ENCODE results near the gene CD4.
A peak's percentile ranks its signal among the peaks of the same experiment; 100 is the strongest.

Gene CD4

DNA sequence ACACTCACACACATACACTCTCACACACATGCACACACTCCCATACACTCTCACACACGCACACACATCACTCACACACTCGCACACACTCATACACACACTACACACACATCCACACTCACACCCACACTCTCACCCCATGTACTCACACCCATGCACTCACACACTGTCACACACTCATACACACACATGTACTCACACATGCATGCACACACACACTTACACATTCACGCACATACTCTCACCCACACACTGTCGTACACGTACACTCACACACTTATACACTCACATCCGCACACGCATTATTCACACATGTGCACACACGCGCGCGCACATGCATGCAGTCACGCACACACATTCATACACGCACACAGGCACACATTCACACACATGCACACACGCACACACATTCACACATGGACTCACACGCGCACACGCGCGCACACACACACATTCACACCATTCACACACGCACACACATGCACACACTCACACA is 28.4 kb downstream of the CD4 start:
- no peak for DNase-seq

- no peak for DNase-seq
Observed at GRCh38 chr12:6818222-6818621, 28.9 kb downstream of the CD4 start.

GRCh38 chr12:6818645-6819044 is 29.3 kb downstream of the CD4 start:
- no peak for DNase-seq

DNA sequence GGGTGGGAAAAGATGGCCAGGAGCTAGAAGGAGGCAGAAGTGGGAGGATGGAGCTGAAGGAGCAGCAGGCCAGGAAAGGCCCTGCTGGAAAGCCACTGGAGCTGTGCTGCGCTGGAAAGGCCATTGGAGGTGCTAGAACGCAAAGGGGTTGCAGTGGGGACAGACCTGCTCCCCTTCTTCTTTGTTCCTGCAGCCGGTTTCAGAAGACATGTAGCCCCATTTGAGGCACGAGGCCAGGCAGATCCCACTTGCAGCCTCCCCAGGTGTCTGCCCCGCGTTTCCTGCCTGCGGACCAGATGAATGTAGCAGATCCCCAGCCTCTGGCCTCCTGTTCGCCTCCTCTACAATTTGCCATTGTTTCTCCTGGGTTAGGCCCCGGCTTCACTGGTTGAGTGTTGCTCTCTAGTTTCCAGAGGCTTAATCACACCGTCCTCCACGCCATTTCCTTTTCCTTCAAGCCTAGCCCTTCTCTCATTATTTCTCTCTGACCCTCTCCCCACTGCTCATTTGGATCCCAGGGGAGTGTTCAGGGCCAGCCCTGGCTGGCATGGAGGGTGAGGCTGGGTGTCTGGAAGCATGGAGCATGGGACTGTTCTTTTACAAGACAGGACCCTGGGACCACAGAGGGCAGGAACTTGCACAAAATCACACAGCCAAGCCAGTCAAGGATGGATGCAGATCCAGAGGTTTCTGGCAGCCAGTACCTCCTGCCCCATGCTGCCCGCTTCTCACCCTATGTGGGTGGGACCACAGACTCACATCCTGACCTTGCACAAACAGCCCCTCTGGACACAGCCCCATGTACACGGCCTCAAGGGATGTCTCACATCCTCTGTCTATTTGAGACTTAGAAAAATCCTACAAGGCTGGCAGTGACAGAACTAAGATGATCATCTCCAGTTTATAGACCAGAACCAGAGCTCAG is 30.0 kb downstream of the CD4 start:
- DNase-seq, result no peak

DNA sequence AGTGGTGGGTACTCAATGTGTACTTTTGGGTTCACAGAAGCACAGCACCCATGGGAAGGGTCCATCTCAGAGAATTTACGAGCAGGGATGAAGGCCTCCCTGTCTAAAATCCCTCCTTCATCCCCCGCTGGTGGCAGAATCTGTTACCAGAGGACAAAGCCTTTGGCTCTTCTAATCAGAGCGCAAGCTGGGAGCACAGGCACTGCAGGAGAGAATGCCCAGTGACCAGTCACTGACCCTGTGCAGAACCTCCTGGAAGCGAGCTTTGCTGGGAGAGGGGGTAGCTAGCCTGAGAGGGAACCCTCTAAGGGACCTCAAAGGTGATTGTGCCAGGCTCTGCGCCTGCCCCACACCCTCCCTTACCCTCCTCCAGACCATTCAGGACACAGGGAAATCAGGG is 30.8 kb downstream of the CD4 start:
- no peak for DNase-seq

GRCh38 chr12:6821591-6822425 is 32.5 kb downstream of the CD4 start, which contains the start of gene GPR162:
GPR162 (plus strand) TSS chr12:6821821; CDS start chr12:6823899, 2,078 bp downstream.
- DNase-seq, result peak; percentile 93

DNA sequence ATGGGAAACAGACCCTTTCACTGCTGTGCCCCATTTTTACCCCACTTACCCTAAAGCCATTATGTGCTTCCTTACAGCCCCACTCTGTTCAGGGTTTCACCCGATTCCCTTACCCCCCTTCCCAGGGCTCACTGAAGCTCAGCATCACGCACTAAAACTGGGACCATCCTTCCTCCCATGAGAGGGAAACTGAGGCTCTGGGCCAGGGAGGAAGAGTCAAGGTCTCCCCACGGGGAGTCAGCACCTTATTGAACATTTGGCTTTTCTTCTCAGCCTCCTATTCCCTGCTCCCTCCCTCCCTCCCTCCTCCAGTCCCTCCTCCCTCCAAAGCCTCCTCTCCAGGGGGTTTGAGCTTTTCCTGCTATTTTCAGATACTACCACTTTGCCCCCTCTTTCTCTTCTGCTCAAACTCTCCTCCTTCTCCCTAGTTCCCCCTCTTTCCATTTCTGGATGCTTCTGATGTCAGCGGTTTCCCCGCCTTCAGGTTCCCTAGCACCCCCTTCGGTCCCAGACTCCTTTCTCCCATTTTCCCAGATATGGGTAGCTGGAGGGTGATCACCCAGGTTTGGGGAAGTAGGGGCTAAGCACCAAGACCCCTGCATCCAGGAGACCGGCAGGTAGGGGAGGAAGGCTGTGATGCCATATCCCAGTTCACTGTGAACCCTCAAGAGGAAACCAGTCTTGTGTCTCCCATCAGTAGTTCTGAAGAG is 33.3 kb downstream of the CD4 start:
- no peak for DNase-seq

GRCh38 chr12:6823182-6824084 is 34.1 kb downstream of the CD4 start:
- DNase-seq, result no peak

DNA sequence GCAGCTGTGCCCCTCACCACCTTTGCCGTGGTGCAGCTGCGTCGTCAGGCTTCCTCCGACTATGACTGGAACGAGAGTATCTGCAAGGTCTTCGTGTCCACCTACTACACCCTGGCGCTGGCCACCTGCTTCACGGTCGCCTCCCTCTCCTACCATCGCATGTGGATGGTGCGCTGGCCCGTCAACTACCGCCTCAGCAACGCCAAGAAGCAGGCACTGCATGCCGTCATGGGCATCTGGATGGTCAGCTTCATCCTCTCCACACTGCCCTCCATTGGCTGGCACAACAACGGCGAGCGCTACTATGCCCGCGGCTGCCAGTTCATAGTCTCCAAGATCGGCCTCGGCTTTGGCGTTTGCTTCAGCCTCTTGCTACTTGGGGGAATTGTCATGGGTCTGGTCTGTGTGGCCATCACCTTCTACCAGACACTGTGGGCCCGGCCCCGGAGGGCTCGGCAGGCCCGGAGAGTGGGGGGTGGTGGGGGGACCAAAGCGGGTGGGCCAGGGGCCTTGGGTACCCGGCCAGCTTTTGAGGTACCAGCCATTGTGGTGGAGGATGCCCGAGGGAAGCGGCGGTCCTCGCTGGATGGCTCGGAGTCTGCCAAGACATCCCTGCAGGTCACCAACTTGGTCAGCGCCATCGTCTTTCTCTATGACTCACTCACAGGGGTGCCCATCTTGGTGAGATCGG is 34.9 kb downstream of the CD4 start:
- DNase-seq, result no peak

- DNase-seq, result peak; percentile 46
Observed at GRCh38 chr12:6824901-6825381, 35.6 kb downstream of the CD4 start.

GRCh38 chr12:6825398-6826124 is 36.2 kb downstream of the CD4 start:
- DNase-seq, result peak; percentile 91

DNA sequence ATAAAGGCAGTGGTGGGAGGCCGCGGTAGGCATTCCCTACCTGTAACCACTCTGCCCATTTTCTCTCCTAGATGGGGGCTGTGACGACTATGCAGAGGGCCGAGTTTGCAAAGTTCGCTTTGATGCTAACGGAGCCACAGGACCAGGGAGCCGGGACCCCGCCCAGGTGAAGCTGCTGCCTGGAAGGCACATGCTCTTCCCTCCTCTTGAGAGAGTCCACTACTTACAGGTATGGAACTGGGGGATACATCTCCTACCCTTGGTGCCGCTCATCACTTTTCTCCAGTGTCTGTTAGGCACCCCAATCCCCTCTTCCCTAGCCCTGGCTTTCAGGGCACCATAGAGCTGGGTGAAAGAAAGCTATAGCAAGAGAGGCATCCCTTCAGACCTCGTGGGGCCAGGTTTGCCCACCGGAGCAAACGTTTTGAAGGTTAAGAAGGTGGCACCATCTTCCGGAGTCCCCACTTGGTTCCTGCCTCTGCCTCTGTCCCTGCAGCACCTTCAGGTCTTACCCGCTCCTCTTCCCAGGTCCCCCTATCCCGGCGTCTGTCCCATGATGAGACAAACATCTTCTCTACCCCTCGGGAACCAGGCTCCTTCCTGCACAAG is 36.9 kb downstream of the CD4 start:
- DNase-seq, result no peak

DNA sequence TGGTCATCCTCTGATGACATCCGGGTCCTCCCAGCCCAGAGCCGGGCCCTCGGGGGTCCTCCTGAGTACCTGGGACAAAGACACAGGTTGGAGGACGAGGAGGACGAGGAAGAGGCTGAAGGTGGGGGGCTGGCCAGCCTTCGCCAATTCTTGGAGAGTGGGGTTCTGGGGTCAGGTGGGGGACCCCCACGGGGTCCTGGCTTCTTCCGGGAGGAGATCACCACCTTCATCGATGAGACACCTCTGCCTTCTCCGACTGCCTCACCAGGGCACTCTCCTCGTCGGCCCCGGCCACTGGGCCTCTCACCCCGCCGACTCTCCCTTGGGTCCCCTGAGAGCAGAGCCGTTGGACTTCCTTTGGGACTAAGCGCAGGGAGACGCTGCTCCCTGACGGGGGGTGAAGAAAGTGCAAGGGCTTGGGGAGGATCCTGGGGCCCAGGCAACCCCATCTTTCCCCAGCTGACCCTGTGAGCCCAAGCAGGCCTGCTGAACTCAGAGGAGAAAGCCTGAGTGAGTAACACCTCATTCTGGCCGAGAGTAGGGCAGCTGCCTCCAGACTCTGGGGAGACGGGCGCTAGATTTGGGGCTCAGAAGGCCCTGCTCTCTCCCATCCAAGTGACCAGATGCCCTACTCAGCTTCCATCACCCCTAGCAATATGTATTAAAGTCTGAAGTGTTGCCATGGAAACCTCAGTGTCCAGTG is 37.6 kb downstream of the CD4 start:
- DNase-seq, result no peak

- DNase-seq, result peak; percentile 95
Observed at GRCh38 chr12:6827437-6827911, 38.1 kb downstream of the CD4 start.

GRCh38 chr12:6827982-6828780 is 38.9 kb downstream of the CD4 start, which contains the start of gene P3H3:
P3H3 (plus strand) TSS chr12:6828407; CDS start chr12:6828441, 34 bp downstream.
- DNase-seq, result peak; percentile 83

DNA sequence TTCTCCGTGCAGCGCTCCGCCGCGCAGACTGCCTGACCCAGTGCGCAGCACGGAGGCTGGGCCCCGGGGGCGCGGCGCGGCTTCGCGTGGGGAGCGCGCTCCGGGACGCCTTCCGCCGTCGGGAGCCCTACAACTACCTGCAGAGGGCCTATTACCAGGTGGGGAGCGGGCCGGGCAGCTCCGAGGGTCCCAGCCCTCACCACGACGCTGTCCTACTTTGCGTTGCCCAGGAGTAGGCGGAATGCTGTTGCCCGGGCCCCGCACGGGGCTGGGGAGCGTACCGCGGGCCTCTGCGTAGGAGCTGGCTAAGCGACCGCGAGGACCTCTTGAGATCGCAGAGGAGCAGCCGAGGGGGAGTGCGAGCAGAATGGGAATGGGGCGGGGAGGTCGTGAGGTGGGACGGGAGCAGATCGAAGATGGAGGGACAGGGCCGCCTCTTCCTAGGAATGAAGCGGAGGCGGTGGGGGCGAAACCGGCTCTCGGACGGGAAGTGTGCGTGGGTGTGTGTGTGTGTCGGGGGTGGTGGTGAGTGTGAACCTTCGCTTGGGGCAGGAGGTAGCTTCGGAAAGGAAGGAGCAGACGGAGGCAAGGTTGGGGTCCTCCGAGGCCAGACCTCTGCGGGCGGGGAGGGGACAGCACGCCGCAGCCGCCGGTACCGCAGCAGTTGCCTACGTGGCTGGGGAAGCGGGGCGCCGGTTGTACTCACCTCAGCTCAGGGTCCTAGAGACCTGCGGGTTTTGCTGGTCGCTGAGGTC is 39.6 kb downstream of the CD4 start:
- DNase-seq, result peak; percentile 65

GRCh38 chr12:6829536-6830220 is 40.4 kb downstream of the CD4 start:
- no peak for DNase-seq

Measured in NCI-H69 (cell line).